GM21360 (cell line): Measurements from ENCODE around the gene RPP14.

Experiments
- ATAC-seq: cut with Tn5 transposase; IDR thresholded peaks from one replicate; pipeline ENCODE4 v1.9.1; 2021; ENCODE audit warnings: mild to moderate bottlenecking, moderate library complexity; ENCODE audit not compliant: unreplicated experiment

The RPP14 gene

DNA sequence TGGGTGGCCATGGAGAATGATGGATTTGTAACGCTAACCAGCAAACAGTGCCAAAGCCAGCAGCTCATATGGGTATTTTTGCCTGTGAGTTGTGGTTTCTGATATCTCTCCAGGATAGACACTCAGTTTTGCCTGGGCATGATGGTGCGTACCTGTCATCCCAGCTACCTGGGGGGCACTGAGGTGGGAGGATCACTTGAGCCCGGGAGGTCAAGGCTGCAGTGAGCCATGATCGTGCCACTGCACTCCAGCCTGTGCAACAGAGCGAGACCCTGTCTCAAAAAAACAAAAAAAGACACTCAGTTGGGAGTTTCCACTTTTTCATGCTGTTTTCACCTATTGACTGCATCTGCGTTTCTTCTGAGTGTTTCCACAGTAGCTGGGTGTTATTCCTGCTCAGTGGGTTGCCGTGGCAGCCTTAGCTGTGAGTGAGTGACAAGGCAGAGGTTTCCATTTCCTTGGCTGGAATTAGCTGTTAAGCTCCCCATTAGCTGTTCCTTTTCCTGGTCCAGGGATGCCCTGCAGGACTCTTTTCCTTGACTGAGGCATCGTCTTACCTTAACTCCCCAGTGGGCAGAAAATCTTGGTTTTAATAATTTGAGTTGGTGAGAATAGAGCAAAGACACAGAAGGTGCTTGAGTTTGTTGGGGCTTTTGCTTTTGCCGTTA, 14.2 kb upstream of the RPP14 start:
- no peak for ATAC-seq

DNA sequence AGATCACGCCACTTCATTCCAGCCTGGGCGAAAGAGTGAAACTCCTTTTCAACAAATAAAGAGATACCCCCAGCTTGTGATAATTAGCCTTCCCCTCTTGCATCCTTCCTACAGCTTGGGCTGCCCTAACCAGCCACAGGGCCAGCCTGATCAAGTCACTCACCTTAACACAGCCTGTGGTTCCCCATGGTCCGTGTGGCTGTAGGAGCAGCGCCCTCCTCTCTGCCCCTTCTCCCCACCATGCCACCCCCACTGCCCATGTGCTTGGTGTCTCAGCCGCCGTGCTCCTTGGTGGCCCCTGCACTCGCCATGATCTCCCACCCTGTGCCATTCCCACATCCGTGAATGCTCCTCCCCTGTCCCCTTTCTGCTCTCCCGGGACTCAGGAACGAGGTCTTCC, 13.2 kb upstream of the RPP14 start:
- ATAC-seq: no peak

- no peak for ATAC-seq
Observed at GRCh38 chr3:58293516-58293915, 12.5 kb upstream of the RPP14 start.

- ATAC-seq: no peak
Observed at GRCh38 chr3:58296269-58296668, 9.8 kb upstream of the RPP14 start.

GRCh38 chr3:58296843-58297242, 9.2 kb upstream of the RPP14 start:
- ATAC-seq: no peak

- ATAC-seq: no peak
Observed at GRCh38 chr3:58298190-58298589, 7.9 kb upstream of the RPP14 start.

DNA sequence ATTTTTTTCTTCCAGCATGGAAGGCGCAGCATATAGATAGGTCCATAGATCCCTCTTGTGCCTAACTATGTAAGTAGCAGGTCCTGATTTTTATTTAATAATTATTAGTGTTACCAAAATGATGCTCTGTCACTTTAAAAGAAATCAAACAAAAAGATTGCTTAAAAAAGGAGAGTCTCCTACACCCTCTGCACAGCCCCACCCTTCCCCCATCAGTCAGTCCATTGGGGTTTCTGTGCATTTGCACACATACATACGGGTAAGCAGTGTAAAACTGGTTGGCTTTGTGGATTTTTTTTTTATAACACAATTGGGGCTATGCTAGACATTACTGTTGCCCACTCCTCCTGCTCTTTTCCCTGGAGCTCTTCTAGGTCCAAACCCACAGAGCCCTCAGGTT, 7.0 kb upstream of the RPP14 start:
- ATAC-seq: no peak

GRCh38 chr3:58299839-58300516, 6.1 kb upstream of the RPP14 start:
- ATAC-seq: no peak

- no peak for ATAC-seq
Observed at GRCh38 chr3:58307639-58308215, 1.7 kb downstream of the RPP14 start.

GRCh38 chr3:58308728-58309127, 2.7 kb downstream of the RPP14 start:
- no peak for ATAC-seq

- ATAC-seq: no peak
Observed at GRCh38 chr3:58317811-58318210, 11.8 kb downstream of the RPP14 start.

DNA sequence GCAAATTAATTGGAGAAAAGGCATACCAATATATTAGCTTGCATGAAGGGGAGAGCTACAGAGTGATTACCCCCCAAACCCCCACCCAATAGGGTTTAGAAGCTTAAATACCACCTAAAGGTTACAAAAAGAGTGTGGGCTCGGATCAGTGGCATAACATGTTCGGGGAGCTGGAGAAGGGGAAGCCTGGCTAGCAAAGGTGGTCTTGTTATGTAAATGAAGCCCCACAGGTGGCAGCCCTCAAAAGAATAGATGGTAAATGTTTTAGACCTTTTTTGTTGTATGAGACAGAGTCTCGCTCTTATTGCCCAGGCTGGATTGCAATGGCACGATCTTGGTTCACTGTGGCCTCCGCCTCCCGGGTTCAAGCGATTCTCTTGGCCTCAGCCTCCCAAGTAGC, 15.7 kb downstream of the RPP14 start:
- no peak for ATAC-seq

GRCh38 chr3:58322793-58323192, 16.7 kb downstream of the RPP14 start:
- ATAC-seq: no peak

DNA sequence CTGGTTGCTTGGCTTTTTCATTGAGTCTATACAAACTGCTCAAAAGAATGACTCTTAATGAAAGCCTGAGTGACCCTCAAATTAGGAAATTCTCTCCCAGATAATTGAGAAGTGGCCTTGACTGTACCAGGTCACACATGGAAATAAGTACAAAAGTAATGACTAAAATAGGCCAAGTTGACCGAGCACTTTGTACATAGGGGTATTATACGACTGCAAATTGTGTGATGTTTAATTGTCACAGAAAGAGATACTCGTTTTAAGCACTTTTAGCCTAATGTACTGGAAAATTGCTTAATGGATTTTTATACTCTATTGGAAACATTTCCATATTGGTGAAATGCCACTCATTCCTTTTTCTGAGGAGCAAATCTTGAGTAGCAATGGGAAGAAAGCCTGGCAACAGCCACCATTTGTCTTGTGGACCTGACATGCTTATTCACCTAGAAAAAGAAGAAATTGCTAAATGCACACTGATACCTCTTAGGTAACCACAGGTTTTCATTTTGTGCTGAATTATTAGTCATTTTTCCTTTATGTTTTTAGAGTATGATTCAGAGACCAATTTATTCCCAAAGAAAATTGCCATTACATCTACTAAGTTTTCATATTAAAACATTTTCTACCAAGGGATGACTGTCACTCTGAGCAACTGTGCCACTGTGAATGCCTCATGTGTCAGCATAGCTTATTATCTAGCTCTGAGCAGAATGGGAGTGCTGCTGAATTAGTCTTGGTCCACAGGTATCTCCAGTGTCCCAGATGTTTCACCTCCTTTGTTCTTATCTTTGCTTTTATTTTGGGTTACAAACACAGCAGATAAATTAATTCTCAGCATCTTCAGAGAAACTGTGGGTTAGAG, 17.7 kb downstream of the RPP14 start:
- ATAC-seq: no peak

DNA sequence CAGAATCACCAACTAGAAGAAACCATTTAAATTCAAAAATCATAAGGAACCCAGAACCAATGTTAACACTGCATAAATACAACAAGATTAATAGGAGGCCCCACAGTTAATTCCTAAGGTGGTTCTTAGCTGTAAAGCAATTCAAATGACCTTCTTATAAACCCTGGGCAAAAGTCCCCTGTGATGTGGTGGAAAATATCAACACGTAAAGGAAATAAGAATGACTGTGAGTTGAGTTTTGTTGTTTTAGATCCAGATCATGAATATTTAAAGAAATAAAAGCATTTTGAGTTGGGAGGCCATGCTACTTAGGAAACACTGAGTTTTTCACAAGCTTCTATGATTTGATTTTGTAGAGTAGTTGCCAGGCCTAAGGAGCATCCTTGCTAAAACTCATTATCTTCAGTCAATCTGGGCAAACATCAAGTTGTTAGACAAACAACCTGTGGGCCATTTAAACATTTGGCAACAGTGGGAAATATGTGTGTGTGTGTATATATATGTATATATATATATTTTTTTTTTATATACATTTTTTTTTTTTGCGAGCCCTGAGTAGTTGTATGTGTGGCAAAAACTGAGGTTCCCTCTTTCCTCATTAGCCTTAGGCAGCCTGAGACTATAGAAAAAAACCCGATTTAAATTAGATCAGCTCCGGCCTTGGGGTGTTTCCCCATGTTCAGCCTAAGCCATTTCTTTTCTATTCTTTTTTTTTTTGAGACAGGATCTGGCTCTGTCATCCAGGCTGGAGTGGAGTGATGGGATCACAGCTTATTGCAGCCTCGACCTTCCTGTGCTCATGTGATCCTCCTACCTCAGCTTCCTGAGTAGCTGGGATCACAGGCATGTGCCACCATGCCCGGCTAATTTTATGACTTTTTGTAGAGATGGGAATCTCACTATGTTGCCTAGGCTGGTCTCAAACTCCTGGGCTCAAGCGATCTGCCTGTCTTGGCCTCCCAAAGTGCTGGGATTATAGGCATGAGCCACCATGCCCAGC, 18.6 kb downstream of the RPP14 start:
- no peak for ATAC-seq

DNA sequence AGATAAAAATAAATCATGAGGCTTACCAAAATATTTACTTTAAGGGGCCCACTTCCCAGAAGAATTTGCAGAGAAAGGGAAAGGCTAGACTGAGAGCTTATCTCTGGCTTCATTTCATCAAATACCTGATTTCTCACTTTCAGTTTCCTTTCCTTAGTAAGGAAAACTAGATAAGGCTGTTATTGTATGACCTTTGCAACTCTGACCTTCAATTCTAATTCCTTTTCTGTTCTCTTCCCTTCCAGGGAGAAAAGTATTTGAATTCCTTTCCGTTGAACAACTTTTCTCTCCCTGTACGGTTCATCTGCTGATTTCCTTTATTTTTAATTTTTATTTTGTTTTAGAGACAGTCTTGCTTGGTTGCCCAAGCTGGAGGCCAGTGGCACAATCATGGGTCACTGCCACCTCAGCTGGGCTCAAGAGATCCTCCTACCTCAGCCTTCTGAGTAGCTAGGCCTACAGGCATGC, 19.5 kb downstream of the RPP14 start:
- no peak for ATAC-seq

GRCh38 chr3:58326267-58326900, 20.3 kb downstream of the RPP14 start:
- no peak for ATAC-seq

GRCh38 chr3:58329150-58329921, 23.3 kb downstream of the RPP14 start:
- no peak for ATAC-seq

GRCh38 chr3:58329922-58330413, 23.9 kb downstream of the RPP14 start:
- no peak for ATAC-seq
